DMS53 (cell line): Measurements from ENCODE around the gene AAK1.
A peak's percentile ranks its signal among the peaks of the same experiment; 100 is the strongest.
"Not testable (repeated sequence)": the region's sequence is repeated elsewhere in the genome, so short reads cannot be mapped to it uniquely, and the experiment has no call there.

Experiments
- DNase-seq: peaks from one replicate; lab custom pipeline; 2025; lab: John Stamatoyannopoulos, UW

AAK1 gene

GRCh38 chr2:69572641-69573040, 70.9 kb downstream of the AAK1 start:
- no peak for DNase-seq

DNA sequence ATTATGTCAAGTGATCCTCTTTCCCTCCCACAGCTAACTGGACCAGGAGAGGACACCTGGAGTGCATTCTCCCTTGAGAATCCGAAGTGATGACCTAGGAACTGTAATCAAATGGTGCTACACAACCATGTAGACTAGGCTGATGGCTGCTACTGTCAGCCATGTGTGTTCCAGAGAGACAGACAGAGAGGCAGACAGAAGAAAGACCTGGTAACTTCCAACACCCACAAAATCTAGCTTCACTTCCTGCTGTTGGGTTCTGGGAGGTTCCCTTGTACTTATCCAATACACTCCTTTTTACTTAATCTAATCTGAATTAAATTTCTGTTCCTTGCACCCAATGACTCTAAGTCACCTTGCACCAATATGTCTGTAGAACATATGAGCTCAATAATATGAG, 72.3 kb downstream of the AAK1 start:
- DNase-seq: no peak

DNA sequence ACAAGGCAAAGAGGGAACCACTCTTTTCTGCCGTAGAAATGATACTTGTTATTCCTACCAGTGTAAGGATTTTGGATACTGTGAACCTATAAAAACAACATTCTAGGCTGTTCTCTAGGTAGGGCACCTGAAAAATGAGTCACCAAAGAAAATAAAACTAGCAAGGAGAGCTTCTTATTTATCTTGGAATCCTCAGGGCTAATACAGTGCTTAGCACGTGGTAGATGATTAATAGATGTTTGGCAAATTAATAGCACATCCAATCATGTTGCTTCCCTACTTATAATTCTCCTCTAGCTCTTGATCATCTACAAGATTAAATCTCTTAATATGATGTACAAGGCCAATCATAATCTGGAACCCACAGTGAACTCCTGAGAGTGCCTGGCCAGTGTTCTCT, 73.1 kb downstream of the AAK1 start:
- DNase-seq: no peak

DNA sequence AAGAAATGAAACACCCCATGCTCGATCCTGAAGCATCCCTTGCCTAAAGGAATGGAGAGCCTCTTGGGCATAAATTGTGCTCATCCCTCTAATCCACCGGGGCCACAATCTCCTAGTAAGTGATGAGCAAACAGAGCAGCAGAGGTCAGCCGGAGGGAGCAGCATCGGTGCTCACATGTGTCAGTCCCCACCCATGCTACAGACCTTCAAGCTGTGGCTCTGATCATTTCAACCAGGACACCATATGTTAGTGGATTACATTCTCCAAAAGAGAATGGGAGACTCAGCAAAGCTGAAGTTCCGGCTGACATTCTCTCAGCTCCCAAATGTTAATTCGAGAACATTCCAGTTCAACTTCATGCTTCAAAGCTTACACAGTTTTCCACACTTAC, 75.6 kb downstream of the AAK1 start:
- DNase-seq: peak; percentile 12

DNA sequence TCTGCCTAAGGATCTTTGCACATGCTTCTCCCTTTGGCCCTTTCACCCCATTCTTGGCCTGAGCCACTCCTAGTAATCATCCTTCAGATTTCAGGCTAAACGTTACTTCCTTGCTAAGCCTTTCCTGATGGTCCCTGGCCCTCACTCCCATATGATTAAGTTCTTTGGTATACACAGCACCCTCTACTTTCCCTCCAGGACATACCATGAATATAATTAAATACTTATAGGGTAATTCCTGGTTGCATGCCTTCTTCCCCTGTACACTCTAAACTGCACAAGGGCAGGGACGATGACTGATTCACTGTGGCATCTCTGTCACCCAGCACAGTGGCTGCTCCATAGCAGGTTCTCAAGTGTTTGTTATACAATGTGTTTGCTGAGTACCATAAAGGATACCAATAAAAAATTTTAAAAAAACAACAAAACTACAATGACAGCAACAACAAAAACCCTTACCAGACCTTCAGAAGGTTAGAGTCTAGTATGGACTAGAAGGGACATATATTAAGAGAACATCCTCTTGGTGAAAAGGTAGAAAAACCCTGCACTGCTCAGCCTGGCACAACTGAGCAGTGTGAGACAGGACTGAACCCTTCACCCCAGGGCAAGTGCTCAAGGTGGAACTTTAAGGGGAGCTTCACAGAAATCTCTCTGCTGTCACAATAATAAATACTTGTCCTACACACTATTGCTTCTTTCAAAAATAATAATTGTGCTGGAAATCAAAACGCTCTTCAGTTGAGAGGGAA, 76.2 kb downstream of the AAK1 start:
- peak; percentile 15 for DNase-seq

DNA sequence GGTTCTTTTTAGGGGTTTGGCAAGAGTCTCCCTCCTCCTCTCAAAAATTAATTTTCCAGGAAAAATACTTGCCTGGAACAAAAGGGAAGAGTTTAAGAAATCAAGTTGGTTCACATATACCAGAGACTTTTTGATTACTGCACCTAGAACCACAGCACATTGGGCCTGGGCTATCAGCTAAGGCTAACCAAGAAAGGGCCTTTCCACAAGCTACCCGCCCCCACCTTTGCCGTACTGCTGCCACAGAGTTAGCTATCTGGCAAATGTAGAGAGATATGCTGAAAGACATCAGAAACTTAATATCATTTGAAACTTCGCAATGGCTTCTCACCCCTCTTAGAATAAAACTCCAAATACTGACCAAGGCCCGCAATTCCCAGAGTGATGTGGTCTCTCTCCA, 76.9 kb downstream of the AAK1 start:
- no peak for DNase-seq

GRCh38 chr2:69565431-69565839, 78.1 kb downstream of the AAK1 start:
- DNase-seq: peak; percentile 73

- no peak for DNase-seq
Measured at GRCh38 chr2:69564604-69565003, 78.9 kb downstream of the AAK1 start.

GRCh38 chr2:69563021-69563420, 80.5 kb downstream of the AAK1 start:
- DNase-seq: no peak

GRCh38 chr2:69561101-69561500, 82.4 kb downstream of the AAK1 start:
- DNase-seq: no peak

- DNase-seq: no peak
Measured at GRCh38 chr2:69560147-69560482, 83.4 kb downstream of the AAK1 start.

DNA sequence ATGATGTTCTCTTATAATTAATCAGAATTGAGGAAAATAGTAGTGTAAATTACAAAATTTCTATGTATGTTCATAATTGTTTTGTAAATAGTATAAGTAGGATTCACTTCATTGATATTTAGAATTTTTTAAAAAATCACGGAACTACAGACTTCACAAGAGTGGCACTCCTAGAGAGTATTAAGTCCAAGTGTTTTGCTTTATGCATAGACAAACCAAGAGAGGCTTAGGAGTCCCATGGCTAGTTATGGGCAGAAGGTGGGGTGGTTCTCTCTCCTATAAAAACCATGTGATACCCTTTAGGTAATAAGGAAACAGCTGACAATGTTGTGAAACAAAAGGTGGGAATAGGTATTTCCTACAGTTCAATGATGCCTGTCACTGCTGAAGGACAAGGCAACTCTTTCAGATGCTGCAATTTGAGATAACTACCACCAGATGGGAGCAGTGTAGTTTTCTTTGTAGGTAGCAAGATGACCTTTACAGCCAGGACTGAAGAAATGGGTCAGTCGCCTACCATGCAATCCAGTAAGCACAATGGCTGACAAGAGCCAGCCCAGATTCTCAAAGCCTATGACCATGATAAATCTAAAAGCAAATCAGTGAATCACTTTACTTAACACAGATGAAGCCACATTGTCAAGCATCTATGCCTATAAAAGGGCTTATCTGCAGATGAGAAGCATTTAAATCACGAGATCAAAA, 83.9 kb downstream of the AAK1 start:
- peak; percentile 87 for DNase-seq

- no peak for DNase-seq
Measured at GRCh38 chr2:69556008-69556407, 87.5 kb downstream of the AAK1 start.

DNA sequence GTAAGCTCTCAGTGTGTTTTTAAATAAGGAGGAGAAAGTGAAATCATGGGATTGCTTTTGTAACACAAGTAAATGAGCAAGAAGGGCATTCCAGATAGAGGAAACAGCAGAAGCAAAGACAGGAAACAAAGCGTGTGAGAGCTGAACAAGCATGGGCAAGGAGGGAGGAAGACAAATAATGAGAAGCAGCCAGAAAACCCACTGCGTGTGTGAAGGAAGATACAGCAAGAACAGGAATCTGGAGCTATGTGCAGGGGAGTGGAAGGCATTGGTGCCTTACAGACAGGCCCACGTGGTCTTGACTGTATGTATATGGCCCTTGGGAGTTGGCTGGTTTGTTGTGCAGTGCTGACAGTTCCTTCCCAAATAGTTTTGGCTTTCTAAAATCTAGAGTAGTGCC, 88.6 kb downstream of the AAK1 start:
- no peak for DNase-seq

- no peak for DNase-seq
Measured at GRCh38 chr2:69554568-69554967, 89.0 kb downstream of the AAK1 start.

DNA sequence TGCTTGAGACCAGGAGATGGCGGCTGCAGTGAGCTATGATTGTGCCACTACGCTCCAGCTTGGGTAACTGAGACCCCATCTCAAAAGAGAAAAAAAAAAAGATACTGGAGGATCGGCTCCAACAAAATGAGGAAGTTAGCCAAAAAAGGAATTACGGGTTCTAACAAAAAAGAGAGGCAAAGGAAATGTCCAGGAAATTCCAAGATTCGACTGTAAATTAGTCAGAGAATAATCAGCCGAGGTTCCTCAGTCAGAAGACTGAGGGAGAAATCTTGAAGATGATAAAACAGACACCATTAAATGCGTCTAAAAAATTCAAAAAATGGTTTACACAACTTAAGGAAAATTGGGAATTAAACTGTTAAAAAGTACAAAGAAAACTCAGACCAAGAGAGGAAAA, 89.5 kb downstream of the AAK1 start:
- no peak for DNase-seq

DNA sequence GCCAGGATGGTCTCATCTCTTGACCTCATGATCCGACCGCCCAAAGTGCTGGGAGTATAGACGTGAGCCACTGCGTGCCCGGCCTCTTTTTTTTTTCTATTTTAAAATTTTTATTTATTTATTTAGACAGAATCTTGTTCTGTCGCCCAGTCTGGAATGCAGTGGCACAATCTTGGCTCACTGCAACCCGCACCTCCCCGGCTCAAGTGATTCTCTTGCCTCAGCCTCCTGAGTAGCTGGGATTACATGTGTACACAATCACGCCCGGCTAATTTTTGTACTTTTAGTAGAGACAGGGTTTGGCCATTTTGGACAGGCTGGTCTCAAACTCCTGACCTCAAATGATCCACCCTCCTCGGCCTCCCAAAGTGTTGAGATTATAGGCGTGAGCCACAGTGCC, 93.0 kb downstream of the AAK1 start:
- not testable (repeated sequence) for DNase-seq

GRCh38 chr2:69549421-69549820, 94.1 kb downstream of the AAK1 start:
- no peak for DNase-seq

DNA sequence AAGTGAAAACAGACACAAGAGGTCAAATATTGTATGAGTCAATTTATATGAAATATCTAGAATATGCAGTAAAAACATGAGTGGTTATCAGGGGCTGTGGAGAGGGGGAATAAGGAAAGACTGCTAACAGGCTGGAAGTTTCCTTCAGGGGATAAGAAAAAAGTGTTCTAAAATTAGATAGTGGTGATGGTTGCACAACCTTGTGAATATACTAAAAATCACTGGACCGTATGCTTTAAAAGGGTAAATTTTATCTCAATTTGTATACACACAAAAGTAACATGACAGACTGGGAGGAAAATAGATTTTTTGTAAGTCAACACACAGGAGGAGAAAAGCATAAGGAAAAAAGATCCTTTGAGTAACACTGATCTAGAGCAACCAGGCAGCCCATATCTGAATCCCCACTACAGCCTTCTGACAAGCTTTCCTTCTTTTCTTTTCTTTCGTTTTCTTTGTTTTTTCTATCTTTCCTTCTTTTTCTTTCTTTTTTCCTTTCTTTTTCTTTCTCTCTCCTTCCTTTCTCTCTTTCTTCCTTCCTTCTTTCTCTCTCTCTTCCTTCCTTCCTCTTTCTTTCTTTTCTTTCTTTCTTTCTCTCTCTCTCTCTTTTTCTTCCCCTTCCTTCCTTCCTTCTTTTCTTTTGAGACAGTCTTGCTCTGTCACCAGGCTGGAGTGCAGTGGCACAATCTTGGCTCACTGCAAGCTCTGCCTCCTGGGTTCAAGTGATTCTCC, 95.4 kb downstream of the AAK1 start:
- no peak for DNase-seq

GRCh38 chr2:69546646-69547045, 96.9 kb downstream of the AAK1 start:
- no peak for DNase-seq

DNA sequence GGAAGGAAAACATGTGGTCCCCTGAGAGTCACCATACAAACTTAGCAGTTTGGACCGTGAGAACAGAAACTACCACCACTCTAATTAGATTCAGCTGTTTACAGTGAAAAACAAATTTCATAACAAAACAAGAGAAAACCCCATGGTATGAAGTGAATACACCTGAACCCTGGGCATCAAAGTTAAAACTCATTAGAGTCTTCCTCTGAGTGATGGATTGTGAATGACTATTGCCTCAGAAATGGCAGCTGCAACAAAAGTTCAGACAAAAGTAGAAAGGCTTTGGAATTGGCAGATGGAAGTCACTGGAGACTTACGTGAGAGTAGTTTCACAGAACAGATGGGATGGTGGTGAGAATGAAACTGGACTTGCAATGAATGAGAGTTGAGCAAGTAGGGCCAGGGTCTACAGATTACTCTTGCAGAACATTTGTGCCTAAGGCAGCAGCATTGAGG, 98.0 kb downstream of the AAK1 start:
- no peak for DNase-seq

GRCh38 chr2:69544951-69545350, 98.6 kb downstream of the AAK1 start:
- no peak for DNase-seq

DNA sequence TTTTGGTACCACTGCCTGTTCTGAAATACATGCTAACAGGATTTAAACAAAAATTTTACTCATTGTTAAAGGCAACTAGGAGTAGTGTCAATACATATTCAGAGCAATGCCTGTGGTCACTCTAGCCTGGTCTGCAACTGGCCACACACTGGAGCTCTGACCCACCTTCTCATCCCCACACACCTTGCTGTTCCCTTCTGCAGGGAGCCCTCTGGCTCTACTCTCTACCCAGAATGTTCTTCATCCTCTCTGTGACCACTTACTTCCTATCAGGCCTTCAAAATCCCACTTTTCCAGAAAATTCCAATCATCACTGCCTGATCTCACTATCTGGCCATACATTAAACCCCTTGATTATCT, 104.0 kb downstream of the AAK1 start:
- no peak for DNase-seq
